K562 (cell line): Measurements from ENCODE around the gene PRMT2. TPM values are rescaled to one million over a fixed set of nuclear protein-coding genes. Genes with fewer than 3 reads are reported as not detected.
A peak's percentile ranks its signal among the peaks of the same experiment; 100 is the strongest.

Experiments used
- ATAC-seq: fragments of 200-7000 bp; cut with Tn5 transposase; 3 replicates; pipeline ENCODE4 v1.9.1; 2020; ENCODE audit warnings: moderate library complexity
- BruUV-seq: library from RNA; stranded (reverse); fragments of 400-500 nt; replicated peaks from 2 replicates; lab custom pipeline; 2021; lab: Mats Ljungman, UMichigan
- CTCF ChIA-PET: fragments of 300-600 bp; formaldehyde crosslinking; extraction: SDS; loops from one replicate; lab custom pipeline; 2021; ENCODE audit warnings: low intra/inter-chr PET ratio; lab: Yijun Ruan, JAX
- POLR2A ChIA-PET: fragments of 300-600, 350-650 bp; sonication (Branson Sonifier 250); formaldehyde crosslinking; extraction: SDS; loops from one replicate; lab custom pipeline; 2021; ENCODE audit warnings: antibody characterized with exemption, inconsistent platforms; lab: Yijun Ruan, JAX
- DNase-seq, 4 experiments: peaks; one replicate each; pipeline versions ENCODE4 v3.0.0 to v3.0.0-alpha.2; 2011 to 2018; ENCODE audit warnings: low spot score in 3 of 4, mixed read lengths in 3 of 4; ENCODE audit errors: extremely low read depth in 1 of 4
- FAIRE-seq: peaks from 2 replicates; lab custom pipeline; 2011; peaks lifted over from hg19 to GRCh38; lab: Jason Lieb, UNC
- H2AFZ ChIP-seq: 2 replicates; pipeline ENCODE4 v1.6.0; 2011; ENCODE audit warnings: low read depth, low read length, control low read depth, inconsistent platforms
- H3K27ac ChIP-seq: fragments of 200-600 bp; 3 replicates; pipeline ENCODE4 v1.8.0; 2011; ENCODE audit warnings: low read depth, mild to moderate bottlenecking, control low read depth, inconsistent platforms, low read length, moderate library complexity, mixed read lengths; ENCODE audit errors: extremely low read depth
- H3K27me3 ChIP-seq, 2 experiments: fragments of 300-600 bp in 1 of 2; 2 replicates in 1 of 2; 3 replicates in 1 of 2; pipeline versions ENCODE4 v1.6.0 to v1.8.0; 2011; ENCODE audit warnings: inconsistent platforms in 2 of 2, low read length in 2 of 2, mild to moderate bottlenecking in 1 of 2, mixed read lengths in 1 of 2, moderate library complexity in 1 of 2; ENCODE audit not compliant: control insufficient read depth in 2 of 2, insufficient read depth in 2 of 2
- H3K36me3 ChIP-seq: fragments of 300-600 bp; 3 replicates; pipeline ENCODE4 v1.8.0; 2011; ENCODE audit warnings: mild to moderate bottlenecking, low read length, inconsistent platforms; ENCODE audit not compliant: control insufficient read depth, insufficient read depth
- H3K4me1 ChIP-seq, 2 experiments: fragments of 200-600 bp in 1 of 2; replicated peaks in 1 of 2; 2 replicates in 1 of 2; 3 replicates in 1 of 2; pipeline versions ENCODE4 v1.5.1 to v1.8.0; 2011; ENCODE audit warnings: inconsistent platforms in 2 of 2, low read length in 2 of 2, mild to moderate bottlenecking in 1 of 2, mixed read lengths in 1 of 2, moderate library complexity in 1 of 2; ENCODE audit not compliant: control insufficient read depth in 2 of 2, insufficient read depth in 2 of 2
- H3K4me2 ChIP-seq: 2 replicates; pipeline ENCODE4 v1.6.1; 2011; ENCODE audit warnings: low read length, control low read depth, inconsistent platforms, mixed read lengths; ENCODE audit not compliant: insufficient read depth
- H3K4me3 ChIP-seq: fragments of 200-600 bp; sonication (generic), shearing (Covaris generic); 2 replicates; pipeline ENCODE4 v1.5.1; 2016; ENCODE audit warnings: control low read depth, inconsistent platforms
- H3K79me2 ChIP-seq: fragments of 200-600 bp; 3 replicates; pipeline ENCODE4 v1.8.0; 2011; ENCODE audit warnings: low read length, inconsistent platforms; ENCODE audit not compliant: control insufficient read depth, insufficient read depth
- H3K9ac ChIP-seq, 2 experiments: 2 replicates each; pipeline versions ENCODE4 v1.6.0 to v1.6.1; 2011; ENCODE audit warnings: low read depth in 2 of 2, low read length in 2 of 2, control low read depth in 1 of 2, inconsistent platforms in 1 of 2, mild to moderate bottlenecking in 1 of 2, mixed read lengths in 1 of 2; ENCODE audit not compliant: insufficient read depth in 1 of 2
- H3K9me1 ChIP-seq: one replicate; pipeline ENCODE4 v1.6.0; 2011; ENCODE audit warnings: inconsistent platforms, mild to moderate bottlenecking, low read length, moderate library complexity; ENCODE audit not compliant: control insufficient read depth, insufficient read depth
- H3K9me3 ChIP-seq: replicated peaks from 2 replicates; pipeline ENCODE4 v1.5.1; 2011; ENCODE audit warnings: low read depth, low read length, inconsistent platforms; ENCODE audit not compliant: control insufficient read depth, insufficient read depth
- H4K20me1 ChIP-seq: replicated peaks from 2 replicates; pipeline ENCODE4 v1.6.1; 2011; ENCODE audit warnings: low read length, inconsistent platforms, mixed read lengths; ENCODE audit not compliant: control insufficient read depth, insufficient read depth
- ADNP ChIP-seq: fragments of 200-800 bp; sonication (Bioruptor generic); IDR thresholded peaks from 2 replicates; pipeline ENCODE4 v1.6.1; 2016; ENCODE audit warnings: missing genetic modification characterization, missing compliant biosample characterization
- CBX2 ChIP-seq: fragments of 200-600 bp; sonication (generic); IDR thresholded peaks from one replicate; pipeline ENCODE4 v1.6.1; 2012; ENCODE audit warnings: mild to moderate bottlenecking, low read length, inconsistent platforms; ENCODE audit not compliant: insufficient read depth, poor library complexity, severe bottlenecking
- GABPB1 ChIP-seq: sonication (generic); formaldehyde crosslinking; IDR thresholded peaks from 2 replicates; pipeline ENCODE4 v1.8.0; 2022; ENCODE audit warnings: mild to moderate bottlenecking, missing genetic modification reagents
- MYBL2 ChIP-seq, 2 experiments: fragments of 450-650 bp in 1 of 2; sonication (generic) in 1 of 2; formaldehyde crosslinking in 1 of 2; IDR thresholded peaks; 2 replicates each; pipeline versions ENCODE4 v1.6.1 to v1.8.1; 2017 to 2022; ENCODE audit warnings: borderline replicate concordance in 1 of 2, inconsistent platforms in 1 of 2, low read depth in 1 of 2, mild to moderate bottlenecking in 1 of 2, missing genetic modification reagents in 1 of 2, moderate library complexity in 1 of 2
- POLR2H ChIP-seq: IDR thresholded peaks from 2 replicates; pipeline ENCODE4 v1.6.1; 2016; ENCODE audit warnings: missing genetic modification characterization, low read depth, mild to moderate bottlenecking, control low read depth, missing compliant biosample characterization, moderate library complexity
- RUNX1 ChIP-seq: sonication (generic); IDR thresholded peaks from 2 replicates; pipeline ENCODE4 v1.6.1; 2016; ENCODE audit warnings: antibody characterized with exemption, low read depth
- SMAD1 ChIP-seq: fragments of 150-350 bp; IDR thresholded peaks from 2 replicates; pipeline ENCODE4 v1.6.1; 2014; ENCODE audit warnings: low read length, low read depth; ENCODE audit not compliant: partially characterized antibody
- SMARCA5 ChIP-seq: fragments of 450-650 bp; IDR thresholded peaks from 2 replicates; pipeline ENCODE4 v1.6.1; 2016
- ZBTB34 ChIP-seq: fragments of 250-450 bp; sonication (Bioruptor Pico); IDR thresholded peaks from 2 replicates; pipeline ENCODE4 v1.8.0; 2021; ENCODE audit warnings: mild to moderate bottlenecking, moderate library complexity
- ZBTB7A ChIP-seq: IDR thresholded peaks from 2 replicates; pipeline ENCODE4 v1.6.1; 2011; ENCODE audit warnings: low read depth, mild to moderate bottlenecking, low read length, moderate library complexity, borderline replicate concordance; ENCODE audit not compliant: control insufficient read depth
- WGBS: fragments of 100-300 bp; shearing (Covaris generic); methylation state at CpG from one replicate; pipeline ENCODE4 v1.1.6; 2016; ENCODE audit warnings: low coverage, mixed read lengths; ENCODE audit not compliant: insufficient coverage; ENCODE audit errors: missing lambda C conversion rate; 5-methylcytosine and 5-hydroxymethylcytosine counted together
- in situ Hi-C: fragments of 300-500 bp; cut with MboI; formaldehyde crosslinking; loops from 4 replicates; pipeline ENCODE4 v1.15.0; 2018; ENCODE audit warnings: inconsistent platforms, mixed read lengths
- intact Hi-C: fragments of 100-400 bp; cut with micrococcal nuclease; formaldehyde crosslinking; loops from 2 replicates; pipeline ENCODE4 v1.14.2; 2022
- polyA plus RNA-seq, 8 experiments: library from polyadenylated mRNA; depleted of rRNA in 4 of 8; stranded (reverse) in 5 of 8; unstranded in 3 of 8; fragments of >200 nt; fragmentation: Nextera tagmentation in 2 of 8; fragmentation: Illumina TruSeq in 1 of 8; extraction: Ambion mirVana in 2 of 8; extraction: Trizol in 1 of 8; gene quantifications; 2 replicates each; pipeline versions ENCODE4 v1.2.1 to v1.2.3, GENCODE V29; 2011 to 2014; ENCODE audit warnings: inconsistent platforms in 1 of 8, missing spikeins in 1 of 8
- total RNA-seq, 7 experiments: library from RNA; depleted of rRNA in 6 of 7; stranded (reverse); fragments of >200 nt in 6 of 7; fragmentation: Illumina TruSeq in 2 of 7; extraction: Trizol in 2 of 7; gene quantifications; 2 replicates each; pipeline versions ENCODE4 v1.2.1 to v1.2.3, GENCODE V29; 2011 to 2021; ENCODE audit warnings: low replicate concordance in 1 of 7
- TF ChIP-seq, protein P1 (sequence below): fragments of 450-650 bp; IDR thresholded peaks from 2 replicates; pipeline ENCODE4 v1.6.1; 2016
- TF ChIP-seq, protein P2 (sequence below): sonication (generic); formaldehyde crosslinking; IDR thresholded peaks from 2 replicates; pipeline ENCODE4 v1.8.0; 2023; ENCODE audit warnings: mild to moderate bottlenecking, missing genetic modification reagents

PRMT2 gene
- total and polyA plus RNA-seq, 9 of the 15 experiments (the other 6 are each of a cell fraction or from before 2014, with no cell fraction given), result 37.2 to 85.7 (median 59.3) TPM

DNA sequence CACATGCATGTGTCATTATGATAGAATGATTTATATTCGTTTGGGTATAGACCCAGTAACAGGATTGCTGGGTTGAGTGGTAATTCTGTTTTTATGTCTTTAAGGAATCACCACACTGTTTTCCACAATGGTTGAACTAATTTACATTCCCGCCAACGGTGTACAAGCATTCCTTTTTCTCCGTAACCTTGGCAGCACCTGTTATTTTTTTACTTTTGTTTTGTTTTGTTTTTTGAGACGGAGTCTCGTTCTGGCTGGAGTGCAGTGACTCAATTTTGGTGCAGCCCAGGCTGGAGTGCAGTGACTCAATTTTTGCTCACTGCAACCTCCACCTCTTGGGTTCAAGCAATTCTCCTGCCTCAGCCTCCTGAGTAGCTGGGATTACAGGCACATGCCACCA, 22.1 kb upstream of the PRMT2 start:
- CTCF ChIA-PET, result no interaction called here
- POLR2A ChIA-PET, result interaction anchor here (1.9 kb wide), 1 partner anchor 22 kb away, joined by 9 read pairs; the partner anchor contains the start of gene PRMT2
- no peaks in the 10 kb centered on the region for H3K4me1 ChIP-seq
- intact Hi-C loops, result no loop called here
- DNase-seq (no peak), FAIRE-seq (no peak)
- H3K9me3 ChIP-seq, result no peaks in the 10 kb centered on the region; the same call in 1 of the 2 replicates
- H3K36me3 ChIP-seq, result no peaks in the 10 kb centered on the region
- no TSS peak for BruUV-seq
- no peak overlapping the region for H3K27ac ChIP-seq
- no peak overlapping the region for H3K4me3 ChIP-seq
- H2AFZ ChIP-seq, result no peak overlapping the region
- H3K9ac ChIP-seq, result no peak overlapping the region
- peaks cover 19 to 27% of the 10 kb centered on the region in 2 experiments for H3K27me3 ChIP-seq
- no peaks in the 10 kb centered on the region for H3K79me2 ChIP-seq
- TF ChIP-seq CBX2 (peak; percentile 53), GABPB1 (no peak)
- TF ChIP-seq, protein P1, sequence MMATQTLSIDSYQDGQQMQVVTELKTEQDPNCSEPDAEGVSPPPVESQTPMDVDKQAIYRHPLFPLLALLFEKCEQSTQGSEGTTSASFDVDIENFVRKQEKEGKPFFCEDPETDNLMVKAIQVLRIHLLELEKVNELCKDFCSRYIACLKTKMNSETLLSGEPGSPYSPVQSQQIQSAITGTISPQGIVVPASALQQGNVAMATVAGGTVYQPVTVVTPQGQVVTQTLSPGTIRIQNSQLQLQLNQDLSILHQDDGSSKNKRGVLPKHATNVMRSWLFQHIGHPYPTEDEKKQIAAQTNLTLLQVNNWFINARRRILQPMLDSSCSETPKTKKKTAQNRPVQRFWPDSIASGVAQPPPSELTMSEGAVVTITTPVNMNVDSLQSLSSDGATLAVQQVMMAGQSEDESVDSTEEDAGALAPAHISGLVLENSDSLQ, result 0 out of 2 replicates have a peak, but pooled peaks have one; percentile 6
- TF ChIP-seq, all 486 proteins: peak for 2
- no peaks in the 10 kb centered on the region for H3K9me1 ChIP-seq
- no peak for ATAC-seq
- no peaks in the 10 kb centered on the region for H4K20me1 ChIP-seq
- no peak overlapping the region for H3K4me2 ChIP-seq
- 13% methylated on average over 6 of the region's 6 CpGs for WGBS
- in situ Hi-C loops, result no loop called here

- H3K27ac ChIP-seq, result no peak overlapping the region
- 5% methylated on average over 2 of the region's 2 CpGs for WGBS
- no peak for FAIRE-seq
- no peaks in the 10 kb centered on the region for H3K36me3 ChIP-seq
- no peak overlapping the region for H3K4me2 ChIP-seq
- no peak overlapping the region for H2AFZ ChIP-seq
- no peaks in the 10 kb centered on the region for H3K9me1 ChIP-seq
- no peak overlapping the region for H3K9ac ChIP-seq
- no peaks in the 10 kb centered on the region for H3K4me1 ChIP-seq
- H3K4me3 ChIP-seq, result no peak overlapping the region
- intact Hi-C loops (no loop called here), in situ Hi-C loops (no loop called here)
- ChIA-PET CTCF (no interaction called here), POLR2A (no interaction called here)
- H3K9me3 ChIP-seq, result no peaks in the 10 kb centered on the region; the same call in 1 of the 2 replicates
- BruUV-seq, result no TSS peak
- no peak for ATAC-seq
- DNase-seq, result no peak
- H3K79me2 ChIP-seq, result no peaks in the 10 kb centered on the region
- no peaks in the 10 kb centered on the region for H4K20me1 ChIP-seq
- H3K27me3 ChIP-seq, result peaks cover 15 to 17% of the 10 kb centered on the region in 2 experiments
- TF ChIP-seq, protein P2, sequence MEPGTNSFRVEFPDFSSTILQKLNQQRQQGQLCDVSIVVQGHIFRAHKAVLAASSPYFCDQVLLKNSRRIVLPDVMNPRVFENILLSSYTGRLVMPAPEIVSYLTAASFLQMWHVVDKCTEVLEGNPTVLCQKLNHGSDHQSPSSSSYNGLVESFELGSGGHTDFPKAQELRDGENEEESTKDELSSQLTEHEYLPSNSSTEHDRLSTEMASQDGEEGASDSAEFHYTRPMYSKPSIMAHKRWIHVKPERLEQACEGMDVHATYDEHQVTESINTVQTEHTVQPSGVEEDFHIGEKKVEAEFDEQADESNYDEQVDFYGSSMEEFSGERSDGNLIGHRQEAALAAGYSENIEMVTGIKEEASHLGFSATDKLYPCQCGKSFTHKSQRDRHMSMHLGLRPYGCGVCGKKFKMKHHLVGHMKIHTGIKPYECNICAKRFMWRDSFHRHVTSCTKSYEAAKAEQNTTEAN (CRISPR knock-in tag), result no peak
- no peak for TF ChIP-seq SMAD1
- no peak for TF ChIP-seq ADNP (tag)
- TF ChIP-seq RUNX1, result no peak
- no peak for TF ChIP-seq ZBTB7A
- TF ChIP-seq SMARCA5, result no peak
- TF ChIP-seq POLR2H (tag), result no peak
- TF ChIP-seq ZBTB34, result no peak
- no peak for TF ChIP-seq MYBL2 (IDR thresholded peaks at IDR 0.05; ENCODE audit: low read depth)
- no peak for TF ChIP-seq MYBL2 (CRISPR knock-in tag; IDR thresholded peaks at IDR 0.05; ENCODE audit: borderline replicate concordance)
Observed at GRCh38 chr21:46616050-46616449, 19.4 kb upstream of the PRMT2 start.
